Astrocyte (in vitro differentiated cells and primary cell): ENCODE data around the gene GFRA1. TPM values are rescaled to one million over a fixed set of nuclear protein-coding genes. Genes with fewer than 3 reads are reported as not detected.

Source experiments
- DNase-seq: peaks from one replicate; pipeline ENCODE4 v3.0.0-alpha.2; 2010; ENCODE audit warnings: low read depth
- FAIRE-seq: peaks from 2 replicates; lab custom pipeline; 2011; peaks lifted over from hg19 to GRCh38; lab: Jason Lieb, UNC
- H2AFZ ChIP-seq: 2 replicates; pipeline ENCODE4 v1.6.0; 2012; ENCODE audit warnings: low read depth, low read length, inconsistent platforms
- H3K27ac ChIP-seq: 2 replicates; pipeline ENCODE4 v1.5.1; 2011; ENCODE audit warnings: low read depth, low read length, inconsistent platforms
- H3K27me3 ChIP-seq: 2 replicates; pipeline ENCODE4 v1.6.0; 2011; ENCODE audit warnings: low read length, inconsistent platforms; ENCODE audit not compliant: insufficient read depth
- H3K36me3 ChIP-seq: 2 replicates; pipeline ENCODE4 v1.5.1; 2011; ENCODE audit warnings: low read length, inconsistent platforms; ENCODE audit not compliant: insufficient read depth
- H3K4me1 ChIP-seq: 2 replicates; pipeline ENCODE4 v1.5.1; 2011; ENCODE audit warnings: low read length, inconsistent platforms; ENCODE audit not compliant: insufficient read depth
- H3K4me2 ChIP-seq: 2 replicates; pipeline ENCODE4 v1.6.0; 2012; ENCODE audit warnings: low read length, inconsistent platforms
- H3K4me3 ChIP-seq: 2 replicates; pipeline ENCODE4 v1.5.1; 2011; ENCODE audit warnings: low read depth, mild to moderate bottlenecking, low read length, inconsistent platforms; ENCODE audit not compliant: insufficient read depth
- H3K79me2 ChIP-seq: 2 replicates; pipeline ENCODE4 v1.6.0; 2012; ENCODE audit warnings: mild to moderate bottlenecking, low read length, inconsistent platforms; ENCODE audit not compliant: insufficient read depth
- H3K9ac ChIP-seq: 2 replicates; pipeline ENCODE4 v1.6.0; 2012; ENCODE audit warnings: mild to moderate bottlenecking, low read length, inconsistent platforms
- H3K9me3 ChIP-seq: 2 replicates; pipeline ENCODE4 v1.5.1; 2012; ENCODE audit warnings: low read depth, mild to moderate bottlenecking, low read length, inconsistent platforms; ENCODE audit not compliant: insufficient read depth
- H4K20me1 ChIP-seq: 2 replicates; pipeline ENCODE4 v1.6.0; 2012; ENCODE audit warnings: low read length, inconsistent platforms; ENCODE audit not compliant: insufficient read depth
- H3K27ac Mint-ChIP-seq: one replicate; pipeline ENCODE4 v1.8.0; 2021; ENCODE audit warnings: mild to moderate bottlenecking, mixed read lengths; ENCODE audit not compliant: unreplicated experiment
- H3K27me3 Mint-ChIP-seq: one replicate; pipeline ENCODE4 v1.8.0; 2021; ENCODE audit warnings: low read depth, mixed read lengths; ENCODE audit not compliant: unreplicated experiment
- H3K36me3 Mint-ChIP-seq: one replicate; pipeline ENCODE4 v1.8.0; 2021; ENCODE audit warnings: low read depth, mixed read lengths; ENCODE audit not compliant: unreplicated experiment
- H3K4me1 Mint-ChIP-seq: one replicate; pipeline ENCODE4 v1.8.0; 2021; ENCODE audit warnings: low read depth, mixed read lengths; ENCODE audit not compliant: unreplicated experiment
- H3K4me3 Mint-ChIP-seq: one replicate; pipeline ENCODE4 v1.8.0; 2021; ENCODE audit warnings: mild to moderate bottlenecking, moderate library complexity, mixed read lengths; ENCODE audit not compliant: unreplicated experiment
- H3K9me3 Mint-ChIP-seq: one replicate; pipeline ENCODE4 v1.8.0; 2021; ENCODE audit warnings: mild to moderate bottlenecking, mixed read lengths; ENCODE audit not compliant: unreplicated experiment
- EZH2 ChIP-seq: IDR thresholded peaks from 2 replicates; pipeline ENCODE4 v1.6.1; 2012; ENCODE audit warnings: mild to moderate bottlenecking, low read length, inconsistent platforms; ENCODE audit not compliant: insufficient read depth
- total RNA-seq: library from RNA; stranded (reverse); gene quantifications from 2 replicates; pipeline ENCODE4 v1.2.1, GENCODE V29; 2021
- TF ChIP-seq, protein P1 (sequence below): IDR thresholded peaks from 2 replicates; pipeline ENCODE4 v1.5.1; 2011; ENCODE audit warnings: low read depth, mild to moderate bottlenecking, inconsistent platforms, low read length, moderate library complexity; ENCODE audit not compliant: insufficient read depth

GFRA1 gene
- total RNA-seq, 1 donor from 2014 or later = 24.2 TPM

DNA sequence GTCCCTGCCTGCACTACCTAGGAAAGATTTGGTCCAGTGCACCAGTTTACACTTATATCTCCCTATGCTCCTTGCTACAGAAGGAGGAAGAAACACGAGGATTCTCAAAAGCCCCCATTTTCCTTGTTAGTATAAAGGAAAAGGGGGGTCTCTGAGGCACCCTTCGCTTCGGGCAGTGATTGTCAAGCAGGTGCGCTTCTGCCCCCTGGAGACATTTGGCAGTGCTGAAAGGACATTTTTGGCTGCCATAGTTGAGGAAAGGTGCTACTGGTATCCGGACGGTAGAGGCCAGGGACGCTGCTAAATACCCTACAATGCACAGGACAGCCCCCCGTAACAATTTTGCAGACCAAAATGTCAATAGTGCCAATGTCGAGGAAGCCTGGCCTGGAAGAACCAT lies 193.7 kb downstream of the GFRA1 start:
- Mint-ChIP-seq H3K27ac (no peak overlapping the region), H3K36me3 (no peaks in the 10 kb centered on the region), H3K4me1 (peaks cover 15% of the 10 kb centered on the region), H3K4me3 (no peak overlapping the region), H3K9me3 (no peaks in the 10 kb centered on the region), H3K27me3 (peaks cover 10% of the 10 kb centered on the region)
- no peak for FAIRE-seq
- Histone ChIP-seq H3K36me3 (no peaks in the 10 kb centered on the region), H2AFZ (no peak overlapping the region), H3K4me3 (no peak overlapping the region), H3K27ac (no peak overlapping the region), H3K9ac (no peak overlapping the region), H3K4me2 (no peak overlapping the region), H3K79me2 (no peaks in the 10 kb centered on the region), H3K27me3 (no peaks in the 10 kb centered on the region), H3K4me1 (peaks cover 16% of the 10 kb centered on the region), H3K9me3 (no peaks in the 10 kb centered on the region), H4K20me1 (no peaks in the 10 kb centered on the region)
- no peak for DNase-seq
- TF ChIP-seq, protein P1, sequence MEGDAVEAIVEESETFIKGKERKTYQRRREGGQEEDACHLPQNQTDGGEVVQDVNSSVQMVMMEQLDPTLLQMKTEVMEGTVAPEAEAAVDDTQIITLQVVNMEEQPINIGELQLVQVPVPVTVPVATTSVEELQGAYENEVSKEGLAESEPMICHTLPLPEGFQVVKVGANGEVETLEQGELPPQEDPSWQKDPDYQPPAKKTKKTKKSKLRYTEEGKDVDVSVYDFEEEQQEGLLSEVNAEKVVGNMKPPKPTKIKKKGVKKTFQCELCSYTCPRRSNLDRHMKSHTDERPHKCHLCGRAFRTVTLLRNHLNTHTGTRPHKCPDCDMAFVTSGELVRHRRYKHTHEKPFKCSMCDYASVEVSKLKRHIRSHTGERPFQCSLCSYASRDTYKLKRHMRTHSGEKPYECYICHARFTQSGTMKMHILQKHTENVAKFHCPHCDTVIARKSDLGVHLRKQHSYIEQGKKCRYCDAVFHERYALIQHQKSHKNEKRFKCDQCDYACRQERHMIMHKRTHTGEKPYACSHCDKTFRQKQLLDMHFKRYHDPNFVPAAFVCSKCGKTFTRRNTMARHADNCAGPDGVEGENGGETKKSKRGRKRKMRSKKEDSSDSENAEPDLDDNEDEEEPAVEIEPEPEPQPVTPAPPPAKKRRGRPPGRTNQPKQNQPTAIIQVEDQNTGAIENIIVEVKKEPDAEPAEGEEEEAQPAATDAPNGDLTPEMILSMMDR = no peak
- no peak for TF ChIP-seq EZH2

- Mint-ChIP-seq H3K4me3 (no peak overlapping the region), H3K27me3 (peaks cover 4% of the 10 kb centered on the region), H3K36me3 (no peaks in the 10 kb centered on the region), H3K9me3 (no peaks in the 10 kb centered on the region), H3K4me1 (peaks cover 10% of the 10 kb centered on the region), H3K27ac (no peak overlapping the region)
- TF ChIP-seq, protein P1 = no peak
- no peak for TF ChIP-seq EZH2
- Histone ChIP-seq H3K9me3 (no peaks in the 10 kb centered on the region), H4K20me1 (no peaks in the 10 kb centered on the region), H3K4me2 (no peak overlapping the region), H3K4me3 (no peak overlapping the region), H3K27ac (no peak overlapping the region), H3K9ac (no peak overlapping the region), H3K79me2 (no peaks in the 10 kb centered on the region), H3K36me3 (no peaks in the 10 kb centered on the region), H2AFZ (no peak overlapping the region), H3K4me1 (peaks cover 12% of the 10 kb centered on the region), H3K27me3 (no peaks in the 10 kb centered on the region)
- FAIRE-seq (no peak), DNase-seq (no peak)
Measured at GRCh38 chr10:116076621-116077020, 196.4 kb downstream of the GFRA1 start.

GRCh38 chr10:116073510-116073909 lies 199.5 kb downstream of the GFRA1 start:
- H3K27ac Mint-ChIP-seq = no peak overlapping the region
- no peaks in the 10 kb centered on the region for H3K4me1 Mint-ChIP-seq
- Histone ChIP-seq H3K4me1 (no peaks in the 10 kb centered on the region), H3K79me2 (no peaks in the 10 kb centered on the region), H3K36me3 (no peaks in the 10 kb centered on the region), H3K27me3 (no peaks in the 10 kb centered on the region), H3K27ac (no peak overlapping the region), H4K20me1 (no peaks in the 10 kb centered on the region), H3K9ac (no peak overlapping the region), H3K9me3 (no peaks in the 10 kb centered on the region), H2AFZ (no peak overlapping the region), H3K4me3 (no peak overlapping the region), H3K4me2 (no peak overlapping the region)
- peaks cover 16% of the 10 kb centered on the region for H3K27me3 Mint-ChIP-seq
- FAIRE-seq = no peak
- H3K4me3 Mint-ChIP-seq = no peak overlapping the region
- H3K36me3 Mint-ChIP-seq = no peaks in the 10 kb centered on the region
- DNase-seq = no peak
- TF ChIP-seq, protein P1 = no peak
- TF ChIP-seq EZH2 = no peak
- no peaks in the 10 kb centered on the region for H3K9me3 Mint-ChIP-seq
